HG02610 (cell line): ENCODE data around the gene RSBN1L.
"Not testable (repeated sequence)": the region's sequence is repeated elsewhere in the genome, so short reads cannot be mapped to it uniquely, and the experiment has no call there.

Experiments
- ATAC-seq: cut with Tn5 transposase; IDR thresholded peaks from one replicate; pipeline ENCODE4 v1.9.1; 2021; ENCODE audit warnings: mild to moderate bottlenecking, moderate library complexity; ENCODE audit not compliant: unreplicated experiment

Gene RSBN1L

GRCh38 chr7:77687100-77687746 is 9.0 kb upstream of the RSBN1L start:
- ATAC-seq, result no peak

DNA sequence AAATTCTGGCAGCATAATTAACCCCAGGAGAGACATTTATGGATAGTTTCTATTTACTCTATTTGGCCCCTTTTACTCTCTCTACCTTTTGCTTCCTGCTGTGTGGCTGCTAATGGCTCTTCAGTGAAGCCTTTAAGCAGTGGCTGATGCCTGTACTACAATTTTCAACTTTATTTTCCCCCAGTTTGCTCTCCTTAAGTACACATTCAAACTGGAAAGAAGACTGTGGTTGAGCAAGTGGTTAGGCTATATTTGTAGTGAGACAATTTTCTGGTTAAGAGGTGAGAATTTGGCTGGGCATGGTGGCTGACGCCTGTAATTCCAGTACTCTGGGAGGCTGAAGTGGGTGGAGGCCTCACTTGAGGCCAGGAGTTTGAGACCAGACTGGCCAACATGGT is 8.5 kb upstream of the RSBN1L start:
- peak; percentile 66 for ATAC-seq

GRCh38 chr7:77690289-77690688 is 6.0 kb upstream of the RSBN1L start:
- ATAC-seq, result no peak

DNA sequence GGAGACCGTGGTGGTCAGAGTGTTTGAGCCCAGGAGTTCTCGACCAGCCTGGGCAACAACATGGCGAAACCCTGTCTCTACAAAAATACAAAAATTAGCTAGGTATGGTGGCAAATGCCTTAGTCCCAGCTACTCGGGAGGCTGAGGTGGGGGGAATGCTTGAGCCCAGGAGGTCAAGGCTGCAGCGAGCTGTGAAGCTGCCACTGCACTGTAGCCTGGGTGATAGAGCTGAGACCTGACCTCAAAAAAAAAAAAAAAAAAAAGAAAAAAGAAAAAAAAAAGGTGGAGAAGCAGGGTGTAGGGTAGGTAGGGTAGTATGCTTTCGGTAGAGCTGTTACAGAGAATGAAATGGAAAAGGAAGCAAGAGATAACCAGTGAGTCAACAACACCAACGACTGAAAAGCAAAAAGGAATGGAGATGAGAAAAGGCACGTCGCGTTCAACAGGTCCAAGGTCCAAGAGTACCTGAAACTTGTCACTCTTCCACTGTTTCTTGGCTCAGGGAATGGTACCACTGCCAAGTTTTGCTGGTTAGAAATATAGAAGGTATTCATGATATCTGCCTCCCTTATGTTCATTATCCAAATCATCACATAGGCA is 4.3 kb upstream of the RSBN1L start:
- no peak for ATAC-seq

GRCh38 chr7:77693830-77694583 is 2.3 kb upstream of the RSBN1L start:
- ATAC-seq, result no peak

DNA sequence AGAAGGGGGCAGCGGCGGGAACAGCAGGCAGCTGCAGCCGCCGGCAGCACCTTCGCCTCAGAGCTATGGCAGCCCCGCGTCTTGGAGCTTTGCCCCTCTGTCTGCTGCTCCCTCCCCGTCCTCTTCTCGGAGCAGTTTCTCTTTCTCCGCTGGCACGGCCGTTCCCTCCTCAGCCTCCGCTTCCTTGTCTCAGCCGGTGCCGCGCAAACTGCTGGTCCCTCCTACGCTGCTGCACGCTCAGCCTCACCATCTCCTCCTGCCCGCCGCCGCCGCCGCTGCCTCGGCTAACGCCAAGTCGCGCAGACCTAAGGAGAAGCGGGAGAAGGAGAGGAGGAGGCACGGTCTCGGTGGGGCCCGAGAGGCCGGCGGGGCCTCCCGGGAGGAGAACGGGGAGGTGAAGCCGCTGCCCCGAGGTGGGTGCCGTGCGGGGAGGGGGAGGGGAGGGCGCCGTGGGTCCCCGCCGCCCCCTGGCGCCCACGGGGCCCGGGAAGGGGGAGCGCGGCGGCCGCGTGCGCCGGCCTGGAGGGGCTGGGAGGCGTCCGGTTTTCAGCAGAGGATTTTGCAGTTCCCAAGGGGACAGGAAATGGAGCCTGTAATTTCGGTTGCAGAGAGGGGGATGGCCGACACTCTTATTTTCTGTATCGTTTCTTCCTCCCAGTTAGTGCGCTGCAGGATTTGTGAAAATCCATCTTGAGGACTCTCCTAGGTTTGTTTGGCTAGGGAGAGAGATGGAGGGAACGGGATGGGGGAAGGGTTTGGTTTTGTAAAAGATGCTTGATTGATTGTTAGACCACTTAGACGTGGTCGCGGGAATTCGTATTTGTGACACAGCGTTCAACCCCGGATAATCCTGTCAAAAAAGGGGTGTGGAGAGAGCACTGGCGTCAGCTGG is 630 bp downstream of the RSBN1L start:
- ATAC-seq, result peak; percentile 26

DNA sequence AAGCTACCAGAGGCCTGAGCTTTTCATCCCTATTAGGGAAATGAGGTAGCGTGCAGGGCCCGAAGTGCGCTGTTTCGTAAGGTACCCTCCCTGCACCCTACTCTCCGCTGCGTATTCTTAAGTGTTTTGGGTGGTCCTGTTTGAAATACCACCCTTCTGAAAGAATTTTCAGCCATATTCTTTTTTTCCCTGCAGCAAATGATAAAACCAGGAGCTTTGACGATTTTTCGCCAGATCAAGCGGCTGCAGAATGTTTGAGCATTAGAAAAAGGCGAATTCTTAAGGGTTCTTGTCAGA is 1.2 kb downstream of the RSBN1L start:
- ATAC-seq, result no peak

DNA sequence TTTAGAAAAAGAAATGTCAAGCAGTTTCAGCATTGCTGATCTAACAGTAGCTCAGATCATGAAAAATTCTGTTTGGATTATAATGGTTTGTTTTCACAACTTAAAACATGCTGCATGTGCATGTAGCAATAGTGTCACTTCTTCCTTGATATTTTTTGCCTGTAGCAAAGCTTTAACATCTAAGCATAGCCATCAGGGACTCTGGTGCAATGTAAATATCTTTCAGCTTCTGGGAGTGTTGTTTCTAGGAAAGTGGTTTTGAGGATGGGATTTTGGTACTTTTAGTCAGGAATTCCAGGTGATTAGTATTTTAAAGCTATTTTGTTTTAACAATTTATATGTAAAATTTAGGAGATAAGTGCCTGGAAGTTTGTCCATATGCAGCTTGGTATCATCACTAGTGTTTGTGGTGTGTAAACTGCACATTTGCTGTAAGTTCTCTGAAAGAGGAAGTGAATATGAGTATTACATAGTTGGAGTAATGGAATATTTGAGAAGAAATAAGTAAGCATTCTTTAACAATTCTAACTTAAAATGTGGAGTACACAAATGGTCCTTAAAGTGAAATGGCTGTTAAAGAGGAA is 1.9 kb downstream of the RSBN1L start:
- no peak for ATAC-seq

- peak; percentile 34 for ATAC-seq
These were observed 2.8 kb downstream of the RSBN1L start for GRCh38 chr7:77699056-77699455.

DNA sequence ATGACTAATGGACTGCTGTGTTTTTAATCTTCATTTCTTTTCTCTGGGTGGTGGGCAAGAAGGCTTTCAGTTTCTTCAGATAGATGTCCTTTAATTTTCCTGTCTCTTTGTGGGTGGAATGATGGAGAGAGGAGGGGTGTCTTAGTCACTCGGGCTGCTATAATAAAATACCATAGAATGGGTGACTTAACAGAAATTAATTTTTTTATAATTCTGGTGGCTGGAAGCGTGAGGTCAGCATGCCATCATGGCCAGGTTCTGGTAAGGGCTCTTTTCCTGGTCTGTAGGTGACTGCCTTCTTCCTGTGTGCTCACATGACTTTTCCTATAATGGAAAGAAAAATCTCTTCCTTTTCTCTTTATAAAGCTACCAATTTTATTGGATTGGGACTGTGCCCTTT is 6.3 kb downstream of the RSBN1L start:
- no peak for ATAC-seq

DNA sequence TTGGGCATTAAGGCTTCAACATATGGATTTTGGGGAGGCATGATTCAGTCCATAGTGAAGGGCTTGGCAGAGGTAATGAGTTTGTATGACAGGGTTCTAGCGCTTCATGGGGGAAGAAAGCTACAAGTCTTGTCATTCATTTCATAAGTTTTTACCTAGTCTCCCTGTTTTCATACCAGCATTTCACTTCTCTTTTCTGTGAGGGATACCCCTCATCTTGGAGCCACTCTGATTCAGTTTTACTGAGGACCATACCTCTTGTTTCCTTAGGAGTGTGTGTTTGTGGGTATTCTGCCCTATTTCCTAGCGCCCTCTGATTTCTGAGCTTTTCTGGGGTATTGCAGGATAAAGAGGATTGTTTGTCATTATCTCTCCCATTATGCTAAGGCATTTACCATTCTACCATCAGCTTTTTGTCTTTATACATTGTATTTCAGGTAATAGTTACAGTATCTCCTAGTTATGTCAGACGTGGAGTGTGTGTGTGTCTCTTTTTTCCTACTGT is 6.8 kb downstream of the RSBN1L start:
- ATAC-seq, result no peak

DNA sequence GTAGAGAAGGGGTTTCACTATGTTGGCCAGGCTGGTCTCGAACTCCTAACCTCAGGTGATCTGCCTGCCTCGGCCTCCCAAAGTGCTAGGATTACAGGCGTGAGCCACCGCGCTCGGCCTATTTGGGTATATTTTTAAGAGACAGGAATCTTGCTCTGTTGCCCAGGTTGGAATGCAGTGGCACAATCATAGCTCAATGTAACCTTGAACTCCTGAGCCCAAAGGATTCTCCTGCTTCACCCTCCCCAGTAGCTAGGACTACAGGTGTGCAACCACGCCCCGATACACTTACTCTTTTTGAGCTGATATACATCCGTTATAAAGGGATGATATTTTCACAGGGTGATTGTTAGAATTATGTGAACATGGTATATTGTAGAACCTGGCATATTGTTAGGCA is 7.4 kb downstream of the RSBN1L start:
- not testable (repeated sequence) for ATAC-seq

DNA sequence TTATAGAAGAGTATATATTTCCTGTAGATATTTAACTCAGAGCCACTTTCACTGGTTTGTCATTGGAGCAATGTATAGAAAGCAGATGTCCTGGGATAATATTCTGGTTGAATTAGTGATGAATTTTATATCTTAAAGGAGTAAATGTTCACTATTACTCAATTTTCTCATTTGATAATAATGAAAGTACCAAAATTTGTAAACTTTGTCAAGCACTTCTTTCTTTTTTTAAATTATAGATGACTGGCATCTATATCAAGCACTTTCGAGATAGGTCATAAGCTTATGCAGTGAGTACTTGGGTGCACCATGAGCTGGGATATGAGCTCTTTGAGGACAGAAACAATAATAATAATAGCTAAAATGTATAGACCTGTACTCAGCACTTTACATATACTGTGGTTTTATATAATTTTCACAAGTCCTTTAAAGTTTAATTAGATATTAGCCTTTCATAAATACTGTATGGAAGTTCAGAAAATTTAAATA is 11.3 kb downstream of the RSBN1L start:
- no peak for ATAC-seq

GRCh38 chr7:77710067-77710466 is 13.8 kb downstream of the RSBN1L start:
- ATAC-seq, result no peak

- no peak for ATAC-seq
These were observed 14.6 kb downstream of the RSBN1L start for GRCh38 chr7:77710861-77711260.

DNA sequence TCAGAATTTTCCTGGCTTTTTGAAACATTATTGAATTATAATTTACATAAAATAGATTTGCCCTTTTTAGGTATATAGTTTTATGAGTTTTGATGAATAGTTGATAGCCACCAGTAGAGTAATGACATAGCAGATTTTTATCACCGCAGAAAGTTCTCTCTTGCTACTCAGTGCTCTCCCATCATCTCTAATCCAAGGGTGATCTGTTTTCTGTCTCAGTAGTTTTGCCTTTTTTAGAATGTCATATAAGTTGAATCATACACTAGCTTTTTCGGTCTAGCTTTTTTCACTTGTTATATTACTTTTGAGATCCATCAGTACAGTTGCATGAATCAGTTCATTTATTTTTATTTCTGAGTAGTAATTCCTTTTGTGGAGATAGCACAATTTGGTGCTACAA is 17.9 kb downstream of the RSBN1L start:
- ATAC-seq, result no peak

DNA sequence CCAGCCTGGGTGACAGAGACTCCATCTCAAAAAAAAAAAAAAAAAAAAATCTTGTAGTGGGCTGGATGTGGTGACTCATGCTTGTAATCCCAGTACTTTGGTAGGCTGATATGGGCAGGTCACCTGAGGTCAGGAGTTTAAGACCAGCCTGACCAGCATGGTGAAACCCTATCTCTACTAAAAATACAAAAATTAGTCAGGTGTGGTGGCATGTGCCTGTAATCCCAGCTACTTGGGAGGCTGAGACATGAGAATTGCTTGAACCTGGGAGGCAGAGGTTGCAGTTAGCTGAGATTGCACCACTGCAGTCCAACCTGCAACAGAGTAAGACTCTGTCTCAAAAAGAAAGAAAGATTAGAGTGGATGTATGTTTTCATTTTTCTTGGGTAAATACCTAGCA is 18.7 kb downstream of the RSBN1L start:
- not testable (repeated sequence) for ATAC-seq

DNA sequence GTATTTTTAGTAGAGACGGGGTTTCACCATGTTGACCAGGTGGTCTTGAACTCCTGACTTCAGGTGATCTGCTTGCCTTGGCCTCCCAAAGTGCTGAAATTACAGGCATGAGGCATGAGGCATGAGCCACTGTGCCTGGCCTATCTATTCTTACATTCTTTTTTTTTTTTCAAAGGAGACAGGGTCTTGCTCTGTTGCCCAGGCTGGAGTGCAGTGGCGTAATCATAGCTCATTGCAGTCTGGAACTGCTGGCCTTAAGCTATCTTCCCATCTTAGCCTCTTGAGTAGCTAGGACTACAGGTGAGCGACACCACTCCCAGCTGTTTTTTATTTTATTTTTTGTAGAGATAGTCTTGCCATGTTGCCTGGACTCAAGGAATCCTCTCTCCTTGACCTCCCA is 20.5 kb downstream of the RSBN1L start:
- ATAC-seq, result no peak

GRCh38 chr7:77717566-77717965 is 21.3 kb downstream of the RSBN1L start:
- not testable (repeated sequence) for ATAC-seq

- no peak for ATAC-seq
These were observed 31.3 kb downstream of the RSBN1L start for GRCh38 chr7:77727527-77727926.
